Esophagus muscularis mucosa (tissue), 3 donors: Measurements from ENCODE around the gene OCLN.
"Not testable (repeated sequence)": the region's sequence is repeated elsewhere in the genome, so short reads cannot be mapped to it uniquely, and the experiment has no call there.

Experiments used
- EP300 ChIP-seq: sonication (generic); formaldehyde crosslinking; IDR thresholded peaks from one replicate; pipeline ENCODE4 v1.6.1; 2017; ENCODE audit warnings: antibody characterized with exemption
- TF ChIP-seq, protein P1 (sequence below), 3 experiments: fragments of 200-600 bp in 2 of 3; fragments of 450-650 bp in 1 of 3; sonication (generic) in 2 of 3; IDR thresholded peaks; one replicate each; pipeline ENCODE4 v1.5.1; 2017 to 2019; ENCODE audit warnings: antibody characterized with exemption in 3 of 3, mild to moderate bottlenecking in 2 of 3, moderate library complexity in 1 of 3

DNA sequence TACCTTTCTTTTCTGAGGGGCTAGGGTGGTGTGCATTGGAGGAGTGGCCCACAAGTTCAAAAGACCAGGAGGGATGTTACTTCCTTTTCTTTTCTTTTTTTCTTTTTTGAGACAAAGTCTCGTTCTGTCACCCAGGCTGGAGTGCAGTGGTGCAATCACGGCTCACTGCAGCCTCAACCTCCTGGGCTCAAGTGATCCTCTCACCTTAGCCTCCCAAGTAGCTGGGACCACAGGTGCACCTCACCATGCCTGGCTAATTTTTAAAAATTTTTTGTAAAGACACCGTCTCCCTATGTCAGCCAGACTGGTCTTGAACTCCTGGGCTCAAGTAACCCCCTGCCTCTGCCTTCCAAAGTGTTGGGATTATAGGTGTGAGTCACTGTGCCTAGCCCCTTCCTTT is 39.1 kb upstream of the OCLN start:
- TF ChIP-seq, protein P1, sequence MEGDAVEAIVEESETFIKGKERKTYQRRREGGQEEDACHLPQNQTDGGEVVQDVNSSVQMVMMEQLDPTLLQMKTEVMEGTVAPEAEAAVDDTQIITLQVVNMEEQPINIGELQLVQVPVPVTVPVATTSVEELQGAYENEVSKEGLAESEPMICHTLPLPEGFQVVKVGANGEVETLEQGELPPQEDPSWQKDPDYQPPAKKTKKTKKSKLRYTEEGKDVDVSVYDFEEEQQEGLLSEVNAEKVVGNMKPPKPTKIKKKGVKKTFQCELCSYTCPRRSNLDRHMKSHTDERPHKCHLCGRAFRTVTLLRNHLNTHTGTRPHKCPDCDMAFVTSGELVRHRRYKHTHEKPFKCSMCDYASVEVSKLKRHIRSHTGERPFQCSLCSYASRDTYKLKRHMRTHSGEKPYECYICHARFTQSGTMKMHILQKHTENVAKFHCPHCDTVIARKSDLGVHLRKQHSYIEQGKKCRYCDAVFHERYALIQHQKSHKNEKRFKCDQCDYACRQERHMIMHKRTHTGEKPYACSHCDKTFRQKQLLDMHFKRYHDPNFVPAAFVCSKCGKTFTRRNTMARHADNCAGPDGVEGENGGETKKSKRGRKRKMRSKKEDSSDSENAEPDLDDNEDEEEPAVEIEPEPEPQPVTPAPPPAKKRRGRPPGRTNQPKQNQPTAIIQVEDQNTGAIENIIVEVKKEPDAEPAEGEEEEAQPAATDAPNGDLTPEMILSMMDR (IDR thresholded peaks at IDR 0.05): not testable (repeated sequence)
- TF ChIP-seq EP300: not testable (repeated sequence)
